Measurements from ENCODE around the gene WASL.
A peak's percentile ranks its signal among the peaks of the same experiment; 100 is the strongest.

WASL gene

GRCh38 chr7:123747620-123748141, 1.1 kb downstream of the WASL start:
- peak; percentile 62 to 86 (median 84) for DNase-seq
- H3K36me3 ChIP-seq (ENCODE audit: control insufficient read depth in 4 of 4, insufficient read depth in 4 of 4, low read length in 3 of 4), result no peaks in the 10 kb centered on the region
- no peaks in the 10 kb centered on the region for H3K9me3 ChIP-seq (ENCODE audit: control extremely low read depth in 1 of 5, control insufficient read depth in 4 of 5, insufficient read depth in 2 of 5, low read depth in 1 of 5, low read length in 4 of 5)
- H3K4me3 ChIP-seq (ENCODE audit: control insufficient read depth in 1 of 7, extremely low read depth in 1 of 7, insufficient read depth in 4 of 7, low read depth in 2 of 7, low read length in 6 of 7), result peak overlapping the region; percentile 91 to 95 (median 93)
- no peaks in the 10 kb centered on the region for H3K27me3 ChIP-seq (replicated peaks in 2 of 5; ENCODE audit: control insufficient read depth in 4 of 5, insufficient read depth in 5 of 5, low read length in 4 of 5)
- 0% methylated on average over 5 of the region's 12 CpGs for WGBS (ENCODE audit: insufficient coverage)
- H3K27ac ChIP-seq (ENCODE audit: insufficient read depth in 1 of 2, low read depth in 1 of 2, low read length in 2 of 2, poor library complexity in 1 of 2, severe bottlenecking in 2 of 2), result peak overlapping the region; percentile 75 to 95
- ChIA-PET CTCF (interaction anchor here (0.7 to 2.1 kb wide), 3 partner anchors 39 to 1081 kb away, joined by 3 to 7 read pairs (median 6); no protein-coding TSS in a partner anchor), POLR2A (no interaction called here)
- peaks cover 18 to 71% (median 38%) of the 10 kb centered on the region in 4 experiments for H3K4me1 ChIP-seq (ENCODE audit: control extremely low read depth in 1 of 4, control insufficient read depth in 4 of 4, insufficient read depth in 4 of 4, low read length in 3 of 4)

DNA sequence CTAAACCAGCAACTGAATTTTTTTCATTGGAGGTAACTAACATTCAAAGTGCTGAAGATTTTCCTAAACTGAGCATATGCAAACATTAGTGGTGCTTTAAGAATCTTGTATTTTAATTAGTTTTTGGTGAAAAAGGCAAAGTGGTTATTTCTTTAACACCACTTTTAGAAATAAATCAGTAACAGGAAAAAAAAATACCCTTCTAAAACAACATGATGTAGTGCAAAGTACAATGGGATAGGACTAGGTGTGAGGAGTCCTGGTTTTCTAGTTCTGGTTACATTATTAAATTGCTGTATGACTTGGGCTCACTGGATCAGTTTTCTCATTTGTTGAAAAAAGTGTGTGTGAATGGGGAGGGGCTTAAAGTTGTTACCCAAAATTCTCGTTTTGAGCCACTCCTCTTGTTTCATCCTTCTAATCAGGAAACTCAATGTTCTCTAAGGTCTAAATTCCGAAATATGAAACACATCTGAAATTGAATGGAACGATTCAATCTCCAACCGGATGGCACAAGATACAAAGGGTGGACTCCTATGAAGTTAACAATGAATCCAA, 1.8 kb downstream of the WASL start:
- CTCF ChIA-PET, result no interaction called here
- H3K27ac ChIP-seq (ENCODE audit: insufficient read depth in 1 of 2, low read depth in 1 of 2, low read length in 2 of 2, poor library complexity in 1 of 2, severe bottlenecking in 2 of 2), result peak overlapping the region; percentile 75 to 95
- H3K4me1 ChIP-seq (ENCODE audit: control extremely low read depth in 1 of 4, control insufficient read depth in 4 of 4, insufficient read depth in 4 of 4, low read length in 3 of 4), result peaks cover 18 to 64% (median 38%) of the 10 kb centered on the region in 4 experiments
- 7% methylated on average over 2 of the region's 4 CpGs for WGBS (ENCODE audit: insufficient coverage)
- peak overlapping the region in 6 of 7 experiments; percentile 91 to 95 (median 94) for H3K4me3 ChIP-seq (ENCODE audit: control insufficient read depth in 1 of 7, extremely low read depth in 1 of 7, insufficient read depth in 4 of 7, low read depth in 2 of 7, low read length in 6 of 7)
- no peaks in the 10 kb centered on the region for H3K36me3 ChIP-seq (ENCODE audit: control insufficient read depth in 4 of 4, insufficient read depth in 4 of 4, low read length in 3 of 4)
- DNase-seq, result peak in 1 of 3 donors; percentile 14
- no peaks in the 10 kb centered on the region for H3K27me3 ChIP-seq (replicated peaks in 2 of 5; ENCODE audit: control insufficient read depth in 4 of 5, insufficient read depth in 5 of 5, low read length in 4 of 5)
- POLR2A ChIA-PET, result no interaction called here
- H3K9me3 ChIP-seq (ENCODE audit: control extremely low read depth in 1 of 5, control insufficient read depth in 4 of 5, insufficient read depth in 2 of 5, low read depth in 1 of 5, low read length in 4 of 5), result no peaks in the 10 kb centered on the region

DNA sequence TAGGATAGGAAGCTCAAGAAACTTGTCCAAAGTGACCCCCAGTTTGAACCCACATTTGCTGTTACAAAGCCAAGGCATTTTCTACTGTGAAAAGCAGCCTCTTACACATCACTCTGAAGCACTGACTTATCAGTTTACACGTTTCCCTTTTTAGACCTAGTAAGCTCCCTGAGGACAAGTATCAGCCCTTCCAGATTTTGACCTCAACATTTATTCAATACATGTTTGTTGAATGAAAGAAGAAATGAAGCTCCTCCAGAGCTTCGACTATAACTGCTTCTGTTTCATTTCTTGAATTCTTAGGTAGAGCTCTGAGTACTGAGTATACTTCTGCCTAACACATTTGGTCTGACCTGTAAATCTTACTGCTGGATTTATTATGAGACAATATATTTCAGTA, 2.7 kb downstream of the WASL start:
- Histone ChIP-seq H3K4me1 (ENCODE audit: control extremely low read depth in 1 of 4, control insufficient read depth in 4 of 4, insufficient read depth in 4 of 4, low read length in 3 of 4) (peaks cover 18 to 58% (median 38%) of the 10 kb centered on the region in 4 experiments), H3K27ac (ENCODE audit: insufficient read depth in 1 of 2, low read depth in 1 of 2, low read length in 2 of 2, poor library complexity in 1 of 2, severe bottlenecking in 2 of 2) (peak overlapping the region in 1 of 2 experiments; percentile 95), H3K9me3 (ENCODE audit: control extremely low read depth in 1 of 5, control insufficient read depth in 4 of 5, insufficient read depth in 2 of 5, low read depth in 1 of 5, low read length in 4 of 5) (no peaks in the 10 kb centered on the region), H3K36me3 (ENCODE audit: control insufficient read depth in 4 of 4, insufficient read depth in 4 of 4, low read length in 3 of 4) (no peaks in the 10 kb centered on the region), H3K27me3 (replicated peaks in 2 of 5; ENCODE audit: control insufficient read depth in 4 of 5, insufficient read depth in 5 of 5, low read length in 4 of 5) (no peaks in the 10 kb centered on the region), H3K4me3 (ENCODE audit: control insufficient read depth in 1 of 7, extremely low read depth in 1 of 7, insufficient read depth in 4 of 7, low read depth in 2 of 7, low read length in 6 of 7) (peak overlapping the region in 3 of 7 experiments; percentile 91 to 93 (median 93))
- POLR2A ChIA-PET, result no interaction called here
- DNase-seq, result no peak
- no CpG with 5 or more reads among the region's 2 CpGs for WGBS (ENCODE audit: insufficient coverage)
- CTCF ChIA-PET, result interaction anchor here (0.8 to 1.2 kb wide), 5 partner anchors 9 to 110 kb away, joined by 3 to 4 read pairs (median 3); no protein-coding TSS in a partner anchor

DNA sequence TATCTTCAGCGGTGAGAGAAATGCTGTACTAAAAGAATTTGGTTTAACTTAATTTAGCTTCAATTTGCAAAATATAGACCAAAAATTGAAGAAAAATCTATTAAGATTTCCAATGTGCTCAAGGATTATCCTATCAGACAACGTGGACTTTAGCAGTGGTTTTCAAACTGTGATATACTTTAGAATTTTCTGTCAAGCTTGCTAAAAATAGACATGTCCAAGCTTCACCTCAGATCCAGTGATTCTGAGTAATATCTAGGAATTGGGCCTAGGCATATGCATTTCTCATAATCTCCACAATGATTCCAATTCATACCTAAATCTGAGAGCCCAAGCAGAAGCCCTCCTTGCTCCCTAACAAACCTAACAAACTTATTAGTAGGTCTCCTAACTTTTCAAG, 3.4 kb downstream of the WASL start:
- Histone ChIP-seq H3K9me3 (ENCODE audit: control extremely low read depth in 1 of 5, control insufficient read depth in 4 of 5, insufficient read depth in 2 of 5, low read depth in 1 of 5, low read length in 4 of 5) (no peaks in the 10 kb centered on the region), H3K27ac (ENCODE audit: insufficient read depth in 1 of 2, low read depth in 1 of 2, low read length in 2 of 2, poor library complexity in 1 of 2, severe bottlenecking in 2 of 2) (no peak overlapping the region), H3K27me3 (replicated peaks in 2 of 5; ENCODE audit: control insufficient read depth in 4 of 5, insufficient read depth in 5 of 5, low read length in 4 of 5) (no peaks in the 10 kb centered on the region), H3K36me3 (ENCODE audit: control insufficient read depth in 4 of 4, insufficient read depth in 4 of 4, low read length in 3 of 4) (peaks cover 0 to 4% (median 0%) of the 10 kb centered on the region in 4 experiments), H3K4me3 (ENCODE audit: control insufficient read depth in 1 of 7, extremely low read depth in 1 of 7, insufficient read depth in 4 of 7, low read depth in 2 of 7, low read length in 6 of 7) (peak overlapping the region in 2 of 7 experiments; percentile 31 to 93), H3K4me1 (ENCODE audit: control extremely low read depth in 1 of 4, control insufficient read depth in 4 of 4, insufficient read depth in 4 of 4, low read length in 3 of 4) (peaks cover 18 to 53% (median 37%) of the 10 kb centered on the region in 4 experiments)
- DNase-seq, result no peak
- ChIA-PET CTCF (interaction anchor here (0.8 to 1.2 kb wide), 5 partner anchors 8 to 109 kb away, joined by 3 to 4 read pairs (median 3); no protein-coding TSS in a partner anchor), POLR2A (no interaction called here)
- no CpG with 5 or more reads among the region's 2 CpGs for WGBS (ENCODE audit: insufficient coverage)

GRCh38 chr7:123744416-123744815, 4.4 kb downstream of the WASL start:
- peaks cover 15 to 43% (median 30%) of the 10 kb centered on the region in 4 experiments for H3K4me1 ChIP-seq (ENCODE audit: control extremely low read depth in 1 of 4, control insufficient read depth in 4 of 4, insufficient read depth in 4 of 4, low read length in 3 of 4)
- H3K27me3 ChIP-seq (replicated peaks in 2 of 5; ENCODE audit: control insufficient read depth in 4 of 5, insufficient read depth in 5 of 5, low read length in 4 of 5), result no peaks in the 10 kb centered on the region
- ChIA-PET POLR2A (no interaction called here), CTCF (no interaction called here)
- H3K27ac ChIP-seq (ENCODE audit: insufficient read depth in 1 of 2, low read depth in 1 of 2, low read length in 2 of 2, poor library complexity in 1 of 2, severe bottlenecking in 2 of 2), result no peak overlapping the region
- H3K9me3 ChIP-seq (ENCODE audit: control extremely low read depth in 1 of 5, control insufficient read depth in 4 of 5, insufficient read depth in 2 of 5, low read depth in 1 of 5, low read length in 4 of 5), result no peaks in the 10 kb centered on the region
- WGBS (ENCODE audit: insufficient coverage), result no CpG with 5 or more reads among the region's 1 CpG
- no peak overlapping the region for H3K4me3 ChIP-seq (ENCODE audit: control insufficient read depth in 1 of 7, extremely low read depth in 1 of 7, insufficient read depth in 4 of 7, low read depth in 2 of 7, low read length in 6 of 7)
- no peak for DNase-seq
- peaks cover 0 to 4% (median 0%) of the 10 kb centered on the region in 4 experiments for H3K36me3 ChIP-seq (ENCODE audit: control insufficient read depth in 4 of 4, insufficient read depth in 4 of 4, low read length in 3 of 4)

DNA sequence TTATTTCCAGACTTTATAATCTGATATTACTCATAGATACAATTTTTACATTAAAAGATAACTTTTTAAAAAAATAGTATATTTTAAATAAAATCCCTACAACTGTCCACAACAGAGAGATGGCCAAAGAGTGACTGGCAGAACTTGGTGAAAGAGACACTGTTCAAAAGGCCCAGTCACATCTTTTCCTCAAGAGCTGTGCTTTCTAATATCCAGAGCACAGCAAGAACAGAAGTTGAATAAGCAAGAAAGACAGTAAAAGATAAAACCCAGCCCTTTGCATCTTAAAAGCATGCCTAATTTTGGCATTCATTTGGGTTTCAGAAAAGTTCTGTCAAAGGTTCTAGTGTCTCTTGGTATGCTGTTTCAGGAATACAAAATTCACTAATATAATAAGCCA, 6.9 kb downstream of the WASL start:
- ChIA-PET POLR2A (no interaction called here), CTCF (interaction anchor here (1.3 kb wide), 1 partner anchor 20 kb away, joined by 4 read pairs; no protein-coding TSS in a partner anchor)
- DNase-seq, result no peak
- no peak overlapping the region for H3K4me3 ChIP-seq (ENCODE audit: control insufficient read depth in 1 of 7, extremely low read depth in 1 of 7, insufficient read depth in 4 of 7, low read depth in 2 of 7, low read length in 6 of 7)
- peaks cover 10 to 31% (median 18%) of the 10 kb centered on the region in 4 experiments for H3K4me1 ChIP-seq (ENCODE audit: control extremely low read depth in 1 of 4, control insufficient read depth in 4 of 4, insufficient read depth in 4 of 4, low read length in 3 of 4)
- H3K36me3 ChIP-seq (ENCODE audit: control insufficient read depth in 4 of 4, insufficient read depth in 4 of 4, low read length in 3 of 4), result peaks cover 0 to 4% (median 1%) of the 10 kb centered on the region in 4 experiments
- H3K9me3 ChIP-seq (ENCODE audit: control extremely low read depth in 1 of 5, control insufficient read depth in 4 of 5, insufficient read depth in 2 of 5, low read depth in 1 of 5, low read length in 4 of 5), result peaks cover 0 to 4% (median 0%) of the 10 kb centered on the region in 5 experiments
- H3K27me3 ChIP-seq (replicated peaks in 2 of 5; ENCODE audit: control insufficient read depth in 4 of 5, insufficient read depth in 5 of 5, low read length in 4 of 5), result no peaks in the 10 kb centered on the region
- H3K27ac ChIP-seq (ENCODE audit: insufficient read depth in 1 of 2, low read depth in 1 of 2, low read length in 2 of 2, poor library complexity in 1 of 2, severe bottlenecking in 2 of 2), result no peak overlapping the region

- H3K4me1 ChIP-seq (ENCODE audit: control extremely low read depth in 1 of 4, control insufficient read depth in 4 of 4, insufficient read depth in 4 of 4, low read length in 3 of 4), result peaks cover 0 to 4% (median 2%) of the 10 kb centered on the region in 4 experiments
- WGBS (ENCODE audit: insufficient coverage), result no CpG with 5 or more reads among the region's 2 CpGs
- no peaks in the 10 kb centered on the region for H3K27me3 ChIP-seq (replicated peaks in 2 of 5; ENCODE audit: control insufficient read depth in 4 of 5, insufficient read depth in 5 of 5, low read length in 4 of 5)
- H3K27ac ChIP-seq (ENCODE audit: insufficient read depth in 1 of 2, low read depth in 1 of 2, low read length in 2 of 2, poor library complexity in 1 of 2, severe bottlenecking in 2 of 2), result no peak overlapping the region
- H3K9me3 ChIP-seq (ENCODE audit: control extremely low read depth in 1 of 5, control insufficient read depth in 4 of 5, insufficient read depth in 2 of 5, low read depth in 1 of 5, low read length in 4 of 5), result peaks cover 0 to 21% (median 2%) of the 10 kb centered on the region in 5 experiments
- no peak for DNase-seq
- H3K36me3 ChIP-seq (ENCODE audit: control insufficient read depth in 4 of 4, insufficient read depth in 4 of 4, low read length in 3 of 4), result peaks cover 0 to 9% (median 3%) of the 10 kb centered on the region in 4 experiments
- no peak overlapping the region for H3K4me3 ChIP-seq (ENCODE audit: control insufficient read depth in 1 of 7, extremely low read depth in 1 of 7, insufficient read depth in 4 of 7, low read depth in 2 of 7, low read length in 6 of 7)
- ChIA-PET CTCF (no interaction called here), POLR2A (no interaction called here)
Observed at GRCh38 chr7:123738808-123739207, 10.0 kb downstream of the WASL start.
